Fibroblast of mammary gland (primary cell): ENCODE measurements around the gene PPP1R9B.
A peak's percentile ranks its signal among the peaks of the same experiment; 100 is the strongest.

Experiments
- DNase-seq: peaks from one replicate; pipeline ENCODE4 v3.0.0-alpha.2; 2010; ENCODE audit warnings: low read depth
- H3K4me3 ChIP-seq: 2 replicates; pipeline ENCODE4 v1.5.1; 2011; ENCODE audit warnings: low read depth, mild to moderate bottlenecking, low read length, moderate library complexity; ENCODE audit not compliant: control insufficient read depth
- CTCF ChIP-seq: conservative IDR thresholded peaks from 2 replicates; pipeline ENCODE4 v1.5.1; 2011; ENCODE audit warnings: low read depth, low read length, inconsistent platforms; ENCODE audit not compliant: control insufficient read depth, insufficient read depth

The PPP1R9B gene

GRCh38 chr17:50110591-50111349 is 39.7 kb downstream of the PPP1R9B start:
- DNase-seq, result no peak
- no peak for TF ChIP-seq CTCF
- no peak overlapping the region for H3K4me3 ChIP-seq

- no peak overlapping the region for H3K4me3 ChIP-seq
These were observed 40.7 kb downstream of the PPP1R9B start for GRCh38 chr17:50109785-50110184.

GRCh38 chr17:50109207-50109606 is 41.3 kb downstream of the PPP1R9B start:
- no peak for TF ChIP-seq CTCF
- no peak for DNase-seq
- no peak overlapping the region for H3K4me3 ChIP-seq

More at GRCh38 chr17:50109785-50110184, 40.7 kb downstream of the PPP1R9B start:
- DNase-seq, result no peak
- TF ChIP-seq CTCF, result no peak

- no peak for TF ChIP-seq CTCF
- DNase-seq, result no peak
These were observed 41.9 kb downstream of the PPP1R9B start for GRCh38 chr17:50108556-50108955.

GRCh38 chr17:50107790-50108414 is 42.6 kb downstream of the PPP1R9B start:
- no peak overlapping the region for H3K4me3 ChIP-seq
- DNase-seq, result peak; percentile 71
- no peak for TF ChIP-seq CTCF

More at GRCh38 chr17:50108556-50108955, 41.9 kb downstream of the PPP1R9B start:
- no peak overlapping the region for H3K4me3 ChIP-seq

- H3K4me3 ChIP-seq, result no peak overlapping the region
- no peak for TF ChIP-seq CTCF
- no peak for DNase-seq
These were observed 43.9 kb downstream of the PPP1R9B start for GRCh38 chr17:50106393-50107131.
